Measurements from ENCODE around the gene GRIFIN.

Gene GRIFIN, protein sequence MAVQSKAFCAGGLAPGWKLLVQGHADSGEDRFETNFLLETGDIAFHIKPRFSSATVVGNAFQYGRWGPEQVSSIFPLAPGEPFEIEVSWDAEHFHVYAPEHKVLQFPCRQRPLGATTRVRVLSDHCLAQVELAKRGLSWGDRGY

DNA sequence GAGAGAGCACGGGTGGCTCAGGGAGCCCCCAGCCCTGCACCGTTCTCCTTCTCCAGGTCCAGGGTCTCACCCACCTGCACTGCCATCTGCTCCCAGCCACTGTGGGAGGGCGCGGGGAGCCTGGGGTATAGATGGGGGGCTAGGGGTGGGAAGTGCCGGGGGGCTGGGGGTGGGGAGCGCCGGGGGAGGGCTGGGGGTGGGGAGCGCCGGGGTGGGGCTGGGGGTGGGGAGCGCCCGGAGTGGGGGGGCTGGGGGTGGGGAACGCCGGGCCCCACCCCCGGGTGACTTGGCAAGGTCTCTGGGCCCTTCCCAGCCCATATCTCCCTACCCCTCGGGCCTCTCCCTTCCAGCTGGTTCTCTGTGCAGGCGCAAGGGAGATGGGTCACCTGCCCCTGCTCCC is at the start of gene GRIFIN:
Gene GRIFIN (minus strand): TSS at position 101 of the 400 bp plus-strand sequence. CDS start 15 bp downstream, at position 86.
- DNase-seq (ENCODE audit: extremely low read depth in 1 of 2, low read depth in 1 of 2) = no peak

DNA sequence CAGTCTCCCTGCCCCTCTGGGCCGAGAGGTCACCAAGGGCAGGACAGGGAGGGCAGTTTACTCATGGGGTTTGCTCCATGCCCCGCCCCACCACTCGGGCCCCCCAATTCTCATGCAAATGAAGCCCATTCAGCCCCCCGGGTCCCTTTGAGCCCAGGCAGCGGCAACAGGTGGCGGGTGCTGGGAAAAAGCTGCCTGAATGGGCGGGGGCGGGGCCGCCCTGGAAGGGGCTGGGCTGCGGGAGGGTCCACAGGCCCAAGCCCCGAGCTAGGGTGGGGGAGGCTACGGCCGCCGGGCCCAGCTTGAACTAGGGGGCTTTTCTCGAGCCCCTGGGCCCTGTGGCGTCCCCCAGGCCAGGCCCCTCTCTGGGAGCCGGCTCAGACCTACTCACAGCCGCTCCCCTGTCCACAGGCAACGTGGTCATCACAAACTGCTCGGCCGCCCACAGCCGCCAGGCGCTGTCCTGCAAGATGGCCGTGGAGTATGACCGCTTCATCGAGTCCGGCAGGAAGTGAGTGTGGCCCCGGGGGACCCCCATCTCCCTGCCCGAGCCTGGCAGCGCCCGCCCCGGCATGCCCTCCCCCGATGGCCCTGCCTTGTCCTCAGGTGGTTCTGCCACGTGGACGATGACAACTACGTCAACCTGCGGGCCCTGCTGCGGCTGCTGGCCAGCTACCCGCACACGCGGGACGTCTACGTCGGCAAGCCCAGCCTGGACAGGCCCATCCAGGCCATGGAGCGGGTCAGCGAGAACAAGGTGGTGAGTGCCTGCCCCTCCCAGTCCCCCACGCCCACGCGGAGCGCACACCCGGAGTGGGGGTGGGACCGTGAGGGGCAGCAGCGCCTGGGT is 48.8 kb upstream of the GRIFIN start:
- DNase-seq (ENCODE audit: extremely low read depth in 1 of 2, low read depth in 1 of 2) = no peak

DNA sequence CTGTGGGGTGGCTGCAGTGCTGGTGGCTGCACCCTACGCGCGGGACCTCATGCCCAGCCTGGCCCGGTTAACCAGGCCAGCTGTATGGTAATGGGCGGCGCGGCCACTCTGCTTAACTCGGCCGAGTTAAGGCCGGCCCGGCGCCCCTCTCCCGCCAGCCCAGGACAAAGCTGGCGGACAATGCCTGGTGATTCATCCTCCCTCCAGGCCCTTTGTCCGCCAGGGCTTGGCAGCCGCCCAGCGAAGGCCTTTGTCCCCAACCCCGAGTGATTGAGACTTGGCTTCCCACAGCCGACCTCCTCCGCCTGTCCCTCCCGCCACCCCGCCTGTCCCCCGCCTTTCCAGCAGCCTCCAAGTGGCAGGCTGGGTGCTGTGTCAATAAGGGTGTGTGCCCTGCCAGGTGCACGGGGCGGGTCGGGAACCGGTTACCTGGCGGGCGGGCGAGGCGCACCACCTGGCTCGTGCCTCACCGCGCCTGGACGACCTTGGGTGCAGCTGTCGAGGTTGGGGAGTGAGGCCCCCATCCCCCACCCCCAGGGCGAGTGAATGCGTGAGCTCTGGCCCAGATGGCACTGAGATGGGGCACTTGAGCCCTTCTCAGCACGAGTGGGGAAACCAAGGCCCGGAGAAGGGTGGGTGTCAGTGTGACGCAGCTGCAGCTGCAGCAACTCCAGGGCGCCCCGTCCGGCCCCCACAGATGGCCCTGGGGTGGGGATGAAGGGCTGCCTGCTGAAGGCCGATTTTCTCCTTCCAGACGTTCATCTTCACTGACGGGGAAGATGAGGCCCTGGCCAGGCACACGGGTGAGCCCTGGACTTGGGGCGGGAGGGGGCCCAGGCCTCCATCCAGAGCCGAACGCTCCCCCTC is 48.0 kb upstream of the GRIFIN start:
- no peak for DNase-seq (ENCODE audit: extremely low read depth in 1 of 2, low read depth in 1 of 2)

DNA sequence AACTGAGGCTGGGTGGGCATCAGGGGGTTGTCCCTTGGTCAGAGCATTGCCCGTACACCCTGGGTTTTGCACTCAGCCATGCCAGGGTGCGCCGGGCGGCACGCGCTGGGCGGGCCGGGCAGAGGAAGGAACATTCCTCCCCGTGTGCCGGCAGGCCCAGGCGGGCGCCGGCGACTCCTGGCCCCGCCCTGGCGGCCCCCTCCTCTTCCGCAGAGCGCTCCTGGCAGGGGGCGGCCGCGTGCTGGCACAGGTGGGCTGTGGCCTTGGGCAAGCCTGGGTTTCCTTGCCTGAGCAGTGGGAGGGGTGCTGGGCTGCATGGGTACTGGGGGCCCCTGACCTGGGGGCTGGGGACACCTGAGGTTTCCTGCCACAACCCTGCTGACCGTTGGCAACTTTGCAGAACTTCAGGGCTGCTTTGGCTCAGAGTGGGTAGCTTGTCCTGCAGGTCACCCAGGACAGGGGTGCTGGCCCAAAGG is 47.3 kb upstream of the GRIFIN start:
- DNase-seq (ENCODE audit: extremely low read depth in 1 of 2, low read depth in 1 of 2) = no peak

DNA sequence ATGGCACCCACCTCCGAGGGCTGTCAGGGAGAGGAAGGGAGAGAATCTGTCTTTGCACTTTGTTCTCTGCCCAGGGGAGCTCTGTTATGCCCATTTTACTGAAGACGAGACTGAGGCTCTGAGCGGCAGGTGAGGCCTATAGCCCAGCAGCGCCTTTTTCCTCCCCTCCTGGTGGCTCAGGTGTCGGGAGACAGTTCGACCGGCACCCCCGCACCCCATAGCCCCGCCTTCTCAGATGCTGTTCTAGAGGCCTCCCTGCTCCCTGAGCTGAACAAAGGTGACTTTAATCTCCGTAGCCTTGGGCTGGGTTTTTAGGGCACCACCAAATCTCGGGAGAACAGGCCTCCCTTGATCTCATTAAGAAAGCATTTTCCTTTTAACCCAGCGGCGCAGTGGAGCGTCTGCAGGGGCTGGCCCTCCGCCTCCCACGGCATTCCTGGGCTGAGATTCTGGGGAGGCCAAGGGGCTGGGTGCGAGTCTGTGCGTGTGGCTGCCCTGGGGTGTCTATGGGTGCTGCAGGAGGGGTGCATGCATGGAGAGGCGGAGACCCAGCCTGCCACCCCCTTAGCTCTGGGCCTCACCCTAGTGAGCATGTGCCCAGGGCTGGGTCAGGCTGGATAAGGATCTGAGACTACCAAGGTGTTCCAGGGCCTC is 46.7 kb upstream of the GRIFIN start:
- DNase-seq (ENCODE audit: extremely low read depth in 1 of 2, low read depth in 1 of 2) = no peak

DNA sequence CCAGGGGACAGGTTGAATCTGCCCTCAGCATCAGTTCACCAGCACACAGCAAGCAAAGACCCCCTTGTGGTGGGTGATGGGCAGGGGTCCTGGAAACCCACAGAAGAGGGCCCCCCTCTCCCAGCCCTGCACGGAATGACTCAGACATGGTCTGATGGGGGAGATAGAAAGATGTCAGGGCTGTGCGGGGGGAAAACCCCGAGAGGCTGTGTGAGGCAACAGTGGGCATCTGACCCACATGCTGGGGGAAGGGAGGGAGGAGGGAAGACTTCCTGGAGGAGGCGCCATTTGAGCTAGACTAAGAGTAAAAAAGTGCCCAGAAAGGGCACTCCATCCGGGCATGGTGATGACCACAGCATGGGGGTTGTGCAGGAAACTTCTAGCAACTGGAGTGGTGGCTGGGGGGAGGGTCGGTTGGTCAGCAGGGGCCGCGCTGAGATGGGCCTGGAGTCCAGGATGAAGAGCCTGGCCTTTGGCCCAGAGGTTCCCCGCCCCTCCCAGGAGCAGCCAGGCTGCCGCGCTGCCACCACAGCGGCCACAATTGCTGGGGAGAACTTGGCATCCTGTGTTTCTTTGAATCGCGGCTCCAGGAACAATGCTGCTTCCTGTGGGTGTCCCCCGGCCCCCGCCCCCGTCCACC is 45.9 kb upstream of the GRIFIN start:
- peak; percentile 65 to 81 for DNase-seq (ENCODE audit: extremely low read depth in 1 of 2, low read depth in 1 of 2)

DNA sequence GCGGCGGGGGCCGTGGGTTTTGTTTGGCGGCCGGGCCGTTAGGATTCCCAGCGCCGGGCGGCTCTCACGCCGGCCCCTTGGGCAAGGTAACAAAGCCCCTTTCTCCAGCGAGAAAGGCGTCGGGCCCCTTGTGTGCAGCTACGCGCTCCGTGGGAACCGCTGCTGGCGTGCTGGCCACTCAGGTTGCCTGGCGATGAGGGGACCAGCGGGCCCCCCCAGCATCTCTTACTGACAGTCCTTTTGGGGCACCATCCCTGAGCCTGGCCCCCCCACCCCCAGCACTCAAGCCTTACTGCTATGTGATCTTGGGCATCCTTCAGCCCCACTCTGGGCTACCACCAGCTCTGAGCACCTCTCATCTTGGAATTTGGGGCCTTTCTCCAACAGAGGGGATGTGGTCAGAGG is 45.1 kb upstream of the GRIFIN start:
- DNase-seq (ENCODE audit: extremely low read depth in 1 of 2, low read depth in 1 of 2) = no peak

DNA sequence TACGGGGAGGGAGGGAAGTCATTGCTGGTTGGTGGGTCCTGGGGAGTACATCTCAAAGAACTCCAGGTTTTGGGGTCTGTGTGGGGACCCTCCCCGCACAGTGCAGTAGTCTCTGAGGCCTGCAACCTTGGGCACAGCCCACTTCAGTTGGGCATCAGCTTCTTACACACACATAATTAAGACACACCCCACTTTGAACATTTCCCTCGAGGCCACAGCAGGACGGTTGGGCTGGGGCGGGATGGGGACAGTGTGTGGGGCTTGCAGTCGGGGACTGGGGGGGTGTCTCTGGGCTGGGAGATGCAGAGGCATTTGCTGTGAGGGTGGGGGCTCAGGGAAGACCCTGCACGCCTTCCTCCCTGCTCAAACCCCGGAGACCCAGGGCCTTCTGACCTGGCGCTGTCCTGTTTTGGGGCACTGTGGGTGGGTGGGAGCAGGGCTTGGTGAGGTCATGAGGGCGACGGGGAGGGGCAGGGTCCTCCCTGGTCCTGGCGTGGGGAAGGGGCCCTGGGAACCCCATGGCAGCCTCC is 44.6 kb upstream of the GRIFIN start:
- no peak for DNase-seq (ENCODE audit: extremely low read depth in 1 of 2, low read depth in 1 of 2)

DNA sequence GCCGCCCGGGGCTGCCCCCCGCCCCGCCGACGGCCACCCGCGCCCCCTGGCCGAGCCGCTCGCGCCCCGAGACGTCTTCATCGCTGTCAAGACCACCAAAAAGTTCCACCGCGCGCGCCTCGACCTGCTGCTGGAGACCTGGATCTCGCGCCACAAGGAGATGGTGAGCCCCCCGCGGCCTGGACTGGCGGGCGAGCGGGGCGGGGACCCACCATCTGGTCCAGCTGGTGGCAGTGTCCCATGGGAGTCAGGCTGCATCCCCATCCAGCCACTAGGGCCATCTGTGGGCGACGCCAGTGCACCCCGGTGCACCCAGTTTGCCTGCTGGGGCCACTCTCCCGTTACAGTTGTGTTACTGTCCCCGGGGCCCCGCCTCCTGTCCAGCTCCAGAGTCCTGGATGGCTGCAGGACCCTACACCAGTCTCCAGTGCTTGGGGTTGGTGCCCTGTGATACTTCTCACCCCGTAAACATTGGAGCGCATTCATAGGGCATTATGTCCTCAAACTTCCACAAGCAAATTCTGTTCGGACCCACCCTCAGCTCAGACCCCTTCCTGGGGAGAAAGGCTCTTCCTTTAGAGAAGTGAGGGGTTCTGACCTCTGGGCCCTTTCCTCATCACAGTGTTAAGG is 44.0 kb upstream of the GRIFIN start:
- no peak for DNase-seq (ENCODE audit: extremely low read depth in 1 of 2, low read depth in 1 of 2)

DNA sequence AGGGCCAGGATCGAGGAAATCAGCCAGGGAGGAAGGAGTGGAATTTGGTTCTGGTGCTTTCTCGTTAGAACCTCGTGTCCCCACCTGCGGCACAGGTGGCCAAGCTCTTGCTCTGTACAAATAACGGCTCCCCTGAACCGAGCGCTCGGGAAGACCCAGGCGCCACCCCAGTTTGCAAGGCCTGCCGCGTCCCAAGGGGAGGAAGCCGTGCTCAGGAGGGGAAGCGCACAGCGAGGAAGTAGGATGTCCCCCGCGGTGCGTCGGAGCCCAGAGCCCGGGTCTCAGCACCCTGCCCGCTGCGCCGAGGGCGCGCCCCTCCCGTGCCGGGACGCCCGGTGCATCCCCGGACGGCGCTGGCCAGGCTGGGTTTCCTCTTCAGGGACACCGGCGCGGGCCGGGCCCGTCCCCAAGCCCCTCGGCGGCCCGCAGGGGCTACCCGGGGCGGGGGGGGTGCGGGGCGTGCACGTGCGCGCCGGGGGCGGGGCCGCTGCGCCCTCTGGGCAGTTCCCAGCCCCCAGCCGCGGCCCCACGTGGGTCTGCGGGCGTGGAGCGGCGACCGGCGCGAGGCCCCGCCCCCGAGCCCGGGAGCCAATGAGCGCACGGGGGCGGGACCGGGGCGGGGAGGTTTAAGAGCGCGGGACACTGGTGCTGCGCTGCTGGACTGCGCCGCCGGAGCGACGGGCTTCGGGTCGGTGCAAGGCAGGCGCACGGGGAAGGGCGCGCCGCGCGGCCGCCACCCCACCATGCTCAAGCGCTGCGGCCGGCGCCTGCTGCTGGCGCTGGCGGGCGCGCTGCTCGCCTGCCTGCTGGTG is 43.1 kb upstream of the GRIFIN start, which contains the start of gene LFNG:
Gene LFNG (plus strand): TSS at position 656 of the 812 bp plus-strand sequence. CDS start 88 bp downstream, at position 744.
- DNase-seq (ENCODE audit: extremely low read depth in 1 of 2, low read depth in 1 of 2) = peak; percentile 69 to 80

DNA sequence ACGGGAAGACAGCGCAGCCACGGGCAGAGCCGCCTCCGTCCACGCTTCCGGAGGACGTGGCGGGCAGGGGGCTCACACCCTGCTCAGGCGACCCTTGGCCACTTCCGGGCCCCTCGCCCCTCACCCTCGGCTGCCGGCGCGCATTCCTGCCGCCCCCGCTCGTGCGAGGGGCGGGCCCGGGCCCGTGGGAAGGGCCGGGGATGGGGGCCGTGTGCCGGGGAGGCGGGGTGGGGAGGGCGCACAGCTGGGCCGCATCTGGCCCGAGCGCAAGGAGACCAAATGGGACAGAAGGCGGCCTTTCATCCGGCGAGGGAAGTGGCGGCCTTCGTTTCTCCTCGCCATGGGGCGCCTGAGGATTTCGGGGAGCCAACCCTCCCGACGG is 42.5 kb upstream of the GRIFIN start:
- no peak for DNase-seq (ENCODE audit: extremely low read depth in 1 of 2, low read depth in 1 of 2)

DNA sequence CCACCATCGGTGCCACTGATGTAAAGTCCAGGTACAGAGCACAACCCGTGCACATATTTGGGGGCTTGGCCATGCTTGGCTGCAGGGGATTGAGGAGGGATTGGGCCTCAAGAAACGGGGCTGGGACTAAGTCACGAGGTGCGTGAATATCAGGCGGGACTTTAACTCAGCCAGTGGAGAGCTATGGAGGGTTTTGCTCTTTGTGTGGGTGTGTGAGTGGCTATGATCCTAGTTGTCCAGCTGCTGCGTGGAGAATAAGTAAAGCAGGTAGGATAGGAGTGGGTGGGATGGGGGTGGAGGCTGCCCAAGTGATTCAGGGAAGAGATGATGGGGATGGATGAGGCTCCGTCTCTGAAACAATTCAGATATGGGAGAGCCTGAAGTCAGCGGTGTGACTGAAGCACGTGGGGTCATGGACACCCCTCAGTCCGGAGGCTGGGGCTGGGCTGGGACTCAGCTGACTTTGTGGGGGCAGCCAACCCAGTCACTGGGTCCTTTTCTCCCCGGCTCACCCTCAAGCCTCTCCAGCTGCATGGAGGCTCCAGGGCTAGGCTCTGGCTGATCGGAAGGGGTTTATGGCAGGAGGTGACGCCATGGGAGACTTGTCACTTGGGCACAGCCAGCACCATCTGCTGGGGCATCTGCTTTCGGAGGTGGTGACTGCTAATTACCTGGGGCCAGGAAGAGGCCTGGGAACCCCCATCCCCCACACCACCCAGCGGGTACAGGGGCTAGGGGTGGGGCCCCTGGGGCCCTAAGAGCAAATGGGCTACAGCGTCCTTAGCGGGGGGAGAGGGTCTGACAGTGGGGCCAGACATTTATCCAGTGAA is 41.7 kb upstream of the GRIFIN start:
- DNase-seq (ENCODE audit: extremely low read depth in 1 of 2, low read depth in 1 of 2) = no peak

DNA sequence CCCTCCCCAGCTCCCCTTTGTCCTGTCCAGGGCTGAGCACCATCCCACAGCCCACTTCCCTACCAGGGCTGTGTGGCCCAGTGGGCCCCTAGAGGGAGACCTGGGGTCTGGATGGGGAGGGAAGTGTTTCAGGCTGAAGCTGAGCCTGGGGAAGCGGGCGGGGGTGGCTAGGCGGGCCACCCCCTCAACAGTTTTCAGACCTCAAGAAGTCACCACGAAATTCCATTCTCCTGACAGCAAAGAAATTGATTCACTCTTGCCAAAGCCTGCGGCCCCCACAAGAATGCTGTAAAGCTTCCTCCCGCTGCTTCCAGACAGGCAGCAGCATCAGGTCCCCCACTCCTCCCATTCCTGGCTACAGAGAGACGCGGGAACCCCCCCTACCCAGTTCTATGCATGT is 40.8 kb upstream of the GRIFIN start:
- DNase-seq (ENCODE audit: extremely low read depth in 1 of 2, low read depth in 1 of 2) = no peak

DNA sequence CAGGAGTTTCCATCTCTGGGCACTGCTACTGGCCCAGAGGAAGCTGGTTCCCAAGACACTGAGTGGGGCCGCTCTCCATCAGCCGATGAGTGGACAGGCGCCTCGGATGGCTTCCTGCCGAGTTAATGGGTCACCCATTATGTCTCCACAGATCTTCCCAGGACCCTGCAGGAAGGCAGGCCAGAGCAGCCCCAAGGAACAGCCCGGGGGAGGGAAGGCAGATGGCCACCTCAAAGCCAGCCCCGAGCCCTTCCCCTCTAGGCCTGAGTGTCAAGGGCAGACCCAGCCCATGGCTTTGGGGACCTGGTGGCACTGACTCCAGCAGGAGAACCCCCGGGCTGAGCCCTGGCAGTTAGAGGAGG is 40.0 kb upstream of the GRIFIN start:
- no peak for DNase-seq (ENCODE audit: extremely low read depth in 1 of 2, low read depth in 1 of 2)

DNA sequence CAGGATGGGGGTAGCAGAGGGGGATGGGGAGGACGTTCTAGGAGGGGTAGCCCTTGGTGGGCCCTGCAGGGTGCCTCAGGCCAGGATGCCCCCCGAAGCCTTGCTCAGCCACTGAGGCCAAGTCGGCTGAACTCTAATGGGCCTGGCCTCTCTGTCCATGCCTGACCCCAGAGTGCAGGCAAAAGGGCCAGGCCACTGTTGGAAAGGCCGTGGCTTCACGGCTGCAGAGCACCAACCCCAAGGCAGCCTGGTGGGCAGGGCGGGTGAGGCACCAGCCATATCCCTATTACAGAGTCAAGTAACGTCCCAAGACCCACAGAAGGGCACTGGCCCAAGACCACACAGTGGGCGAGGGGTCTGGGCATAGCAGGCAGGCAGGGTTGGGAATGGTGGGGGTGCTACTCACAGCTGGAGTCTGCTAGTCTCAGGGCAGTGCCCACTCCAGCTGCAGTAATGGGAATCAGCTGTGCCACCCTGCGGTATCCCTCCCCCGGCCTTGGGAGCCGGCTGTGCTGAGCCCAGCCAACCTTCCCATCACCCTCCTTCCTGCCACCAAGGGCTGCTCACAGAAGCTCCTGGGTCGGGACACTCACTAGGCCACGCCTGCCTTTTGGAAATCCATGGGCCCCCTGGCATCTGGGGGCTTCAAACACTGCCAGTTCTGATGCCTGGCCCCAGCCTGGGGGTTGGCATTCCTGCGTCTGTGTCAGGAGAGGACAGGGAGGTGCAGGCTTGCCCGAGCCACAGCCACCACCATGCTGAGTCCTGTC is 39.4 kb upstream of the GRIFIN start:
- DNase-seq (ENCODE audit: extremely low read depth in 1 of 2, low read depth in 1 of 2) = no peak

DNA sequence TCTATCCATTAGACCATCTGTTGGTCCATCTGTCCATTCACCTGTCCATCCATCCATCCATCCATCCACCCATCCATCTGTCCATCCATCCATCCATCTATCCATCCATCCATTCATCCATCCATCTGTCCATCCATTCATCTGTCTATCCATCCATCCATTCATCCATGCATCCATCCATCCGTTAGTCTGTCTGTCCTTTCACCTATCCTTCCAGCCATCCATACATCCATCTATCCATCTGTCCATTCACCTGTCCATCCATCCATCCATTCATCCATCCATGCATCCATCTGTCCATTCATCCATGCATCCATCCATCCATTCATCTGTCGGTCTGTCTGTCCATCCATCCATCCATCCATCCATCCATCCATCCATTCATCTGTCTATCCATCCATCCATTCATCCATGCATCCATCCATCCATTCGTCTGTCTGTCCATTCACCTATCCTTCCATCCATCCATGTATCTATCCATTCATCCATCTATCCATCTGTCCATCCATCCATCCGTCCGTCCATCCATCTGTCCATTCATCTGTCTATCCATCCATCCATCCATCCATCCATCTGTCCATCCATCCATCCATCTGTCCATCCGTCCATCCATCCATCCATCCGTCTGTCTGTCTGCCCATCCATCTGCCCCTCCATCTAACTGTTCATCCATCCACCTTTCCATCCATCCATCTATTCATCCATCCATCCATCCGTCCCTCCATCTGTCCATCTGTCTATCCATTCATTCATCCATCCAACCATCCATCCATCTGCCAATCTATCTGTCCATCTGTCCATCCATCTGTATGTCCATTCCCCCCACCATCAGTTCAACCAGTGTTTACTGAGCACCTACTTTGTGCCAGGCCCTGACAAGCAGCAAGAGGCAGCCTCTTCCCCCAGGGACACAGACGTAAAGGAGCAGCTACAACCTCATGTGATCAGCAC is 38.5 kb upstream of the GRIFIN start:
- DNase-seq (ENCODE audit: extremely low read depth in 1 of 2, low read depth in 1 of 2) = no peak
